A673 (cell line): ENCODE measurements around the gene PLTP.

ENCODE experiments used
- CTCF ChIP-seq: fragments of 300-800, 200-600 bp; sonication (generic); conservative IDR thresholded peaks from 2 replicates; pipeline ENCODE4 v1.5.1; 2017; ENCODE audit warnings: low read depth, mild to moderate bottlenecking, antibody characterized with exemption, low read length, moderate library complexity, mixed read lengths
- EZH2 ChIP-seq: fragments of 200-600 bp; sonication (generic); IDR thresholded peaks from 2 replicates; pipeline ENCODE4 v1.6.1; 2017; ENCODE audit warnings: borderline replicate concordance, low read depth, mild to moderate bottlenecking, mixed read lengths, antibody characterized with exemption, low read length; ENCODE audit not compliant: poor library complexity, severe bottlenecking

GRCh38 chr20:45924391-45925261 is 12.7 kb upstream of the PLTP start:
- no peak for TF ChIP-seq CTCF
- TF ChIP-seq EZH2: no peak
